Heart left ventricle (tissue), 16 donors: ENCODE results near the gene CSF2. TPM values are rescaled to one million over a fixed set of nuclear protein-coding genes. Genes with fewer than 3 reads are reported as not detected.

ENCODE experiments used
- ATAC-seq, 4 donors: fragments of 200-7000 bp; cut with Tn5 transposase; one replicate each; pipeline ENCODE4 v1.9.1; 2020 to 2022; ENCODE audit warnings: moderate library complexity in 4 of 4, mild to moderate bottlenecking in 3 of 4, moderate number of reproducible peaks in 1 of 4
- DNase-seq, 5 donors: peaks; one replicate each; pipeline ENCODE4 v3.0.0-alpha.2; 2020
- H3K27ac ChIP-seq, 12 donors: fragments of 200-600 bp; sonication (generic) in 4 of 12; one replicate each; pipeline versions ENCODE4 v1.5.0 to v1.8.0; 2016 to 2022; ENCODE audit warnings: mild to moderate bottlenecking in 2 of 12
- H3K27me3 ChIP-seq, 9 donors: fragments of 200-600 bp; sonication (generic) in 2 of 9; one replicate each; pipeline versions ENCODE4 v1.5.1 to v1.8.0; 2016 to 2022; ENCODE audit warnings: mild to moderate bottlenecking in 3 of 9
- H3K36me3 ChIP-seq, 9 donors: fragments of 200-600 bp; sonication (generic) in 2 of 9; one replicate each; pipeline versions ENCODE4 v1.5.0 to v1.8.0; 2018 to 2022; ENCODE audit warnings: mild to moderate bottlenecking in 2 of 9
- H3K4me1 ChIP-seq, 12 donors: fragments of 200-600 bp; sonication (generic) in 4 of 12; one replicate each; pipeline versions ENCODE4 v1.5.0 to v1.8.0; 2016 to 2022; ENCODE audit warnings: mild to moderate bottlenecking in 3 of 12
- H3K4me3 ChIP-seq, 12 donors: fragments of 200-600 bp; sonication (generic) in 4 of 12; one replicate each; pipeline versions ENCODE4 v1.5.0 to v1.8.0; 2017 to 2022; ENCODE audit warnings: mild to moderate bottlenecking in 9 of 12, moderate library complexity in 4 of 12
- H3K9me3 ChIP-seq, 12 donors: fragments of 200-600 bp; sonication (generic) in 4 of 12; one replicate each; pipeline versions ENCODE4 v1.5.0 to v1.8.0; 2016 to 2022; ENCODE audit warnings: mild to moderate bottlenecking in 1 of 12
- POLR2A ChIP-seq, 2 donors: fragments of 450-650 bp; IDR thresholded peaks; one replicate each; pipeline ENCODE4 v1.6.1; 2017; ENCODE audit warnings: antibody characterized with exemption in 2 of 2, mild to moderate bottlenecking in 2 of 2, moderate library complexity in 2 of 2
- WGBS, 4 donors: extraction: QIAGEN DNeasy Blood & Tissue Kit in 2 of 4; methylation state at CpG; one replicate each; pipeline versions ENCODE4 v1.1.5 to v1.1.7; 2013 to 2018; 5-methylcytosine and 5-hydroxymethylcytosine counted together
- intact Hi-C, 10 donors: fragments of 100-400 bp; cut with DNase I; formaldehyde crosslinking; loops; one replicate each; pipeline versions ENCODE4 v1.11.1 to v1.14.2; 2022
- long read RNA-seq, 3 donors: library from polyadenylated mRNA; unstranded; transcript quantifications; one replicate each; pipeline ENCODE4 v2.0.0, GENCODE V29; 2020 to 2021
- polyA plus RNA-seq, 2 donors: library from polyadenylated mRNA; stranded (reverse); fragments of 200-250 nt; gene quantifications; one replicate each; pipeline ENCODE4 v1.2.3, GENCODE V29; 2013
- total RNA-seq, 9 donors: library from RNA; depleted of rRNA in 2 of 9; stranded (reverse); fragments of >200 nt in 2 of 9; fragmentation: NEBNext Ultra II Directional in 3 of 9; extraction: Animal tissue kit (Norgen Biotek cat#: 25700) in 3 of 9; gene quantifications; one replicate each; pipeline versions ENCODE4 v1.1.0 to v1.2.4, GENCODE V29; 2016 to 2023
- TF ChIP-seq, protein P1 (sequence below), 12 donors: fragments of 200-600 bp; sonication (generic) in 4 of 12; IDR thresholded peaks; one replicate each; pipeline versions ENCODE4 v1.5.0 to v1.8.0; 2018 to 2022; ENCODE audit warnings: antibody characterized with exemption in 12 of 12, mild to moderate bottlenecking in 5 of 12
- donor health status: ischemic (EF 13 %, LVEDD 7.1; RV severe dilation, severe dysfunction).
- donor health status: healthy with polysubstance abuse.
- donor health status: DM: no; HTN: yes; CAD: no.
- donor health status: DM: no; HTN: no; CAD: no.
- donor health status: ischemic (EF 25% LVEDD 6.9; RV normal size, moderate dysfunction).
- donor health status: ischemic (EF 25% LVEDD 5.7; RV mildly dilated, moderate dysfunction).
- donor health status: healthy.
- donor health status: DM: yes; HTN: yes; CAD: no.
- donor health status: ischemic (EF 35%, LVEDD 5.7; RV mildly dilated, moderate dysfunction).
- donor health status: nonischemic (EF 11% LVEDD 7.7; RV severe dilation, severe dysfunction).
- donor health status: DM: yes; HTN: yes; CAD: no.
- donor health status: PGD.
- donor health status: ischemic (EF 29% LVEDD 5.4; RV normal size, mild dysfunction).
- donor health status: nonischemic (EF 23%, LVEDD 6.1; RV moderate dilation, normal function).

CSF2 gene
- under 1 TPM in 1 of 9 donors, not detected in 8; 0.67 TPM for total RNA-seq
- not detected for polyA plus RNA-seq
- long read RNA-seq, donor 1 = 0 reads
- long read RNA-seq, donor 2 = 0 reads
- long read RNA-seq, donor 3 = 0 reads

DNA sequence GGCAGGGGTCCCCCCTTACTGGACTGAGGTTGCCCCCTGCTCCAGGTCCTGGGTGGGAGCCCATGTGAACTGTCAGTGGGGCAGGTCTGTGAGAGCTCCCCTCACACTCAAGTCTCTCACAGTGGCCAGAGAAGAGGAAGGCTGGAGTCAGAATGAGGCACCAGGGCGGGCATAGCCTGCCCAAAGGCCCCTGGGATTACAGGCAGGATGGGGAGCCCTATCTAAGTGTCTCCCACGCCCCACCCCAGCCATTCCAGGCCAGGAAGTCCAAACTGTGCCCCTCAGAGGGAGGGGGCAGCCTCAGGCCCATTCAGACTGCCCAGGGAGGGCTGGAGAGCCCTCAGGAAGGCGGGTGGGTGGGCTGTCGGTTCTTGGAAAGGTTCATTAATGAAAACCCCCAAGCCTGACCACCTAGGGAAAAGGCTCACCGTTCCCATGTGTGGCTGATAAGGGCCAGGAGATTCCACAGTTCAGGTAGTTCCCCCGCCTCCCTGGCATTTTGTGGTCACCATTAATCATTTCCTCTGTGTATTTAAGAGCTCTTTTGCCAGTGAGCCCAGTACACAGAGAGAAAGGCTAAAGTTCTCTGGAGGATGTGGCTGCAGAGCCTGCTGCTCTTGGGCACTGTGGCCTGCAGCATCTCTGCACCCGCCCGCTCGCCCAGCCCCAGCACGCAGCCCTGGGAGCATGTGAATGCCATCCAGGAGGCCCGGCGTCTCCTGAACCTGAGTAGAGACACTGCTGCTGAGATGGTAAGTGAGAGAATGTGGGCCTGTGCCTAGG, at the start of gene CSF2:
CSF2 (plus strand) TSS at position 559 of the 783 bp plus-strand sequence; CDS start at position 594, 35 bp downstream.
- Histone ChIP-seq H3K27me3 (no peaks in the 10 kb centered on the region), H3K27ac (no peak within 1 kb of the TSS), H3K4me1 (peaks cover 0 to 6% (median 0%) of the 10 kb centered on the region in 12 donors), H3K4me3 (no peak within 1 kb of the TSS), H3K9me3 (no peaks in the 10 kb centered on the region), H3K36me3 (no peaks in the 10 kb centered on the region)
- intact Hi-C loops = no loop called here
- DNase-seq = peak in 1 of 5 donors; percentile 53
- no peak for ATAC-seq
- TF ChIP-seq POLR2A (IDR thresholded peaks at IDR 0.05) = no peak
- TF ChIP-seq, protein P1, sequence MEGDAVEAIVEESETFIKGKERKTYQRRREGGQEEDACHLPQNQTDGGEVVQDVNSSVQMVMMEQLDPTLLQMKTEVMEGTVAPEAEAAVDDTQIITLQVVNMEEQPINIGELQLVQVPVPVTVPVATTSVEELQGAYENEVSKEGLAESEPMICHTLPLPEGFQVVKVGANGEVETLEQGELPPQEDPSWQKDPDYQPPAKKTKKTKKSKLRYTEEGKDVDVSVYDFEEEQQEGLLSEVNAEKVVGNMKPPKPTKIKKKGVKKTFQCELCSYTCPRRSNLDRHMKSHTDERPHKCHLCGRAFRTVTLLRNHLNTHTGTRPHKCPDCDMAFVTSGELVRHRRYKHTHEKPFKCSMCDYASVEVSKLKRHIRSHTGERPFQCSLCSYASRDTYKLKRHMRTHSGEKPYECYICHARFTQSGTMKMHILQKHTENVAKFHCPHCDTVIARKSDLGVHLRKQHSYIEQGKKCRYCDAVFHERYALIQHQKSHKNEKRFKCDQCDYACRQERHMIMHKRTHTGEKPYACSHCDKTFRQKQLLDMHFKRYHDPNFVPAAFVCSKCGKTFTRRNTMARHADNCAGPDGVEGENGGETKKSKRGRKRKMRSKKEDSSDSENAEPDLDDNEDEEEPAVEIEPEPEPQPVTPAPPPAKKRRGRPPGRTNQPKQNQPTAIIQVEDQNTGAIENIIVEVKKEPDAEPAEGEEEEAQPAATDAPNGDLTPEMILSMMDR (IDR thresholded peaks at IDR 0.05) = no peak
- WGBS, 4 donors = 87 to 96% (median 92%) methylated on average over 6 to 12 of the region's 12 CpGs

DNA sequence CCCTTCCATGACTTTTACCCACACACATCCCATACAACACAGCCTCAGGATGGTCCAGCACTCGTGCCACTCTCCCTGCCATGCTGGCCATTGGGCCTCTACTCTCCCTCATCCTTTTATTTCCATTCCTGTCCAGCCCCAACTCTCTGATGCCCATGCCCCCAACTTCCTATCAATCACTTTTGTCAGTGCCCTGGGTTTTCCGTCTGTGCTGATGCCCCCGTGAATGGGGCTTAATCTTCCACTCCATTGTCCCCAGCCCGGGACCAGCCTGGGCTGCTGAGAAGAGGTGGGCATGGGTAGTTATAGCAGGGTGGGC, 49.5 kb upstream of the CSF2 start:
- H3K4me3 ChIP-seq = no peak overlapping the region
- intact Hi-C loops = no loop called here
- WGBS, 4 donors = 52 to 84% (median 75%) methylated on average over 4 of the region's 4 CpGs
- no peak overlapping the region for H3K27ac ChIP-seq
- ATAC-seq (no peak), DNase-seq (no peak)
- H3K4me1 ChIP-seq = peaks cover 0 to 7% (median 0%) of the 10 kb centered on the region in 12 donors
- H3K27me3 ChIP-seq = peaks cover 0 to 10% (median 0%) of the 10 kb centered on the region in 9 donors
- no peaks in the 10 kb centered on the region for H3K9me3 ChIP-seq
- TF ChIP-seq POLR2A (IDR thresholded peaks at IDR 0.05) = no peak
- TF ChIP-seq, protein P1 (IDR thresholded peaks at IDR 0.05) = no peak
- H3K36me3 ChIP-seq = no peaks in the 10 kb centered on the region

DNA sequence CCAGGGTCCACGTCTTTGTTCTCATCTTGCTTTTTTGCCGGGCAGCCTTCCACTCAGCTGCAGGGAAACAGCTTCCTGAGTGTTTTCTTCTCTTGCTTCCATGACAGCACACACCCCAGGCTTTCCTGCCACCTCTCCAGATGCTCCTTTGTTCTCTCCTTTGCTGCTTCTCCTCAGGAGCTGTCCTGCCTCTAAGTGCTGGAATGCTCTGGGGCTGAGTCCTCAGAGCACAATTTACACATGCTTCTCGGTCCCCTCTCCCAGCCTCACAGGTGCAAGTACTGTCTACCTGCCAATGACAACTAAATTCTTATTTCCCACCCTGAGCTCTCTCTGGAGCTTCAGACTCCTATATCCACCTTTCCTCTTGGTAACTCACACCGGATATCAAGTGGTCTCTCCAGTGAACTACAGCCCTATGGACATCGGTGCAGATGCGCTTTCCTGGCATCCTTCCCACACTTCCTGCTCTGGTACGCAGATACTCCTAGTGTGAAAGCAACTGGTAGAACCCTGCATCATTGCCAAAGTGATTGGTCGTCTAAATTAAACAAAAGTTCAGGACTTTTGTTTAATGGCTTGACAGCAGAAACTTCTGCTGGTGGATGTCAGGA, 48.7 kb upstream of the CSF2 start:
- intact Hi-C loops = no loop called here
- Histone ChIP-seq H3K4me3 (no peak overlapping the region), H3K4me1 (no peaks in the 10 kb centered on the region), H3K9me3 (no peaks in the 10 kb centered on the region), H3K27ac (no peak overlapping the region), H3K27me3 (peaks cover 0 to 7% (median 0%) of the 10 kb centered on the region in 9 donors), H3K36me3 (no peaks in the 10 kb centered on the region)
- no peak for DNase-seq
- no peak for ATAC-seq
- no peak for TF ChIP-seq POLR2A (IDR thresholded peaks at IDR 0.05)
- TF ChIP-seq, protein P1 (IDR thresholded peaks at IDR 0.05) = no peak
- 57 to 63% (median 61%) methylated on average over 8 of the region's 8 CpGs for WGBS, 4 donors

DNA sequence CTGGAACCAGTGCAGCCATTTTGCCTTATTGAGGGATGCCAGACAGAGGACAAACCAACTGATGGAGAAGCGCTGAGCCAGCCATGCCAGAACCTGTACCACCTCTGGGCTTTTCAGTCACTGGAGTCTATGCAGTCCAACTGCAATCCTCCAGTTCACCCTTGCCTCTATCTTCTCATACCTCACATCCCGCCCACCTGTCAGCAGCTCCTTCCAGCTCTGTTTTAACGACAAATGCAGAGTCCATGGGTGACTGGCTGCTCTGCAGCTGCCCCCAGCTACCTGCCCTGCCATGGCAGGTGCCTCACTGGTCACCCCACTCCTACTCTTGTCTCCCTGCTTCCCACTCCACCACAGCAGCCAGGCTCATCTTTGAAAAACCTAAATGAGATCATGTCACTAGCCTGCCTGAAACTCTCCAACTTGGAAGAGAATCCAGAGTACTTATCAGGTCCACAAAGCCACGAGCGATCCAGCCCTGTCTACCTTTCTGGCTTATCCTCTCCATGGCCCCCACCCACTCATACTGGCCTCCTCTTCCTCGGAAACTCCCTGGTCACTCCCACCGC, 48.1 kb upstream of the CSF2 start:
- intact Hi-C loops = no loop called here
- TF ChIP-seq POLR2A (IDR thresholded peaks at IDR 0.05) = no peak
- TF ChIP-seq, protein P1 (IDR thresholded peaks at IDR 0.05) = no peak
- Histone ChIP-seq H3K9me3 (no peaks in the 10 kb centered on the region), H3K4me1 (no peaks in the 10 kb centered on the region), H3K4me3 (no peak overlapping the region), H3K27ac (no peak overlapping the region), H3K27me3 (peaks cover 0 to 7% (median 0%) of the 10 kb centered on the region in 9 donors), H3K36me3 (no peaks in the 10 kb centered on the region)
- WGBS, 4 donors = 79 to 80% (median 80%) methylated on average over 7 of the region's 7 CpGs
- no peak for ATAC-seq
- DNase-seq = no peak
